Measurements from ENCODE around the gene SHROOM3. TPM values are rescaled to one million over a fixed set of nuclear protein-coding genes. Genes with fewer than 3 reads are reported as not detected.

The SHROOM3 gene
- total and polyA plus RNA-seq, 2 of the 13 experiments (the other 11 are each of a cell fraction or from before 2014, with no cell fraction given): 0.01 TPM; not detected in 1

DNA sequence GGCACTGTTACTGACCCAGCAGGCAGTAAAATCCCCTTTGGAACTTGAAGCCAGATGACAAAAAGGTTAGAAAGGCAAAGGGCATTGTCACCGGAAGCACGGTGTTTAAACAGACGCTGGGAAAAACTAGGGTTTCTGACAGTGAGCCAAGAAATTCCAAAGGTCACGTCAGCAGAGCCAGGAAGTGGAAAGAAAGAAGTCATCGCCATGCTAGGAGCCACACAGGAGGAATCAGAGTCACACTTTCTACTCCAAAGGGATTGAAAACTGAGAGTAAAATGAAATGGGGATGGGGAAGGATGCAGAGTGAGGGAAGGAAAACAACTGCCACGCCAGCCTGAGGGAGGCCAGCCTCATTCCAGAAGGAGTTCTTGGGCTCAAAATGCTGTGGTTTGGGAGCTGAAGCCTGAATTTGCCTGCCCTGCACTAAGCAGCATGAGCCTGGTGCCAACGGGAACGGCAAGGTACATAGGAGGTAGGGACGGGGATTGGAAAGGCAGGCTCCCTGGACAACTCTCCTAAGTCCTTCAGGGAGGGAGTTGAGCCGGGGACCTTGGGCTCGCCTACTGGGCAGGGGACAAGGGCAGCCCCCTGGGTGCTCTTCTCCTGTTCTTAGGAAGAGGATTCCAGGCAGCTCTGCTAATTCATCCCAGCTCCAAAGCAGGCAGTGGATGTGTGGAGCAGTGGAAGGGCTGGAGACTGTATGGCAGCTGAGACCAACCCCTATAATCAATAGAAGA, 396.1 kb downstream of the SHROOM3 start (continued):
- peak; percentile 72 for TF ChIP-seq CREB1 (IDR thresholded peaks at IDR 0.05)
- peak; percentile 84 for TF ChIP-seq CREB1 (CRISPR knock-in tag; IDR thresholded peaks at IDR 0.05)
- TF ChIP-seq EZH2 (conservative IDR thresholded peaks at IDR 0.05; ENCODE audit: low read depth, low read length): no peak
- 0 out of 2 replicates have a peak, but pooled peaks have one; percentile 32 for TF ChIP-seq ZNF563 (CRISPR knock-in tag; IDR thresholded peaks at IDR 0.05)
- no peak; the same call in 1 of the 2 replicates for TF ChIP-seq GABPA (IDR thresholded peaks at IDR 0.05; ENCODE audit: low read depth, low read length)
- peak; percentile 81 for TF ChIP-seq GABPA (CRISPR knock-in tag; IDR thresholded peaks at IDR 0.05; ENCODE audit: low read depth)
- TF ChIP-seq PLRG1 (conservative IDR thresholded peaks at IDR 0.05): no peak
- TF ChIP-seq, protein P1, sequence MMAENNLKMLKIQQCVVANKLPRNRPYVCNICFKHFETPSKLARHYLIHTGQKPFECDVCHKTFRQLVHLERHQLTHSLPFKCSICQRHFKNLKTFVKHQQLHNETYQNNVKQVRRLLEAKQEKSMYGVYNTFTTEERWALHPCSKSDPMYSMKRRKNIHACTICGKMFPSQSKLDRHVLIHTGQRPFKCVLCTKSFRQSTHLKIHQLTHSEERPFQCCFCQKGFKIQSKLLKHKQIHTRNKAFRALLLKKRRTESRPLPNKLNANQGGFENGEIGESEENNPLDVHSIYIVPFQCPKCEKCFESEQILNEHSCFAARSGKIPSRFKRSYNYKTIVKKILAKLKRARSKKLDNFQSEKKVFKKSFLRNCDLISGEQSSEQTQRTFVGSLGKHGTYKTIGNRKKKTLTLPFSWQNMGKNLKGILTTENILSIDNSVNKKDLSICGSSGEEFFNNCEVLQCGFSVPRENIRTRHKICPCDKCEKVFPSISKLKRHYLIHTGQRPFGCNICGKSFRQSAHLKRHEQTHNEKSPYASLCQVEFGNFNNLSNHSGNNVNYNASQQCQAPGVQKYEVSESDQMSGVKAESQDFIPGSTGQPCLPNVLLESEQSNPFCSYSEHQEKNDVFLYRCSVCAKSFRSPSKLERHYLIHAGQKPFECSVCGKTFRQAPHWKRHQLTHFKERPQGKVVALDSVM (CRISPR knock-in tag; IDR thresholded peaks at IDR 0.05): peak; percentile 32; the same call in 1 of the 2 replicates
- TF ChIP-seq BCL6 (CRISPR knock-in tag; IDR thresholded peaks at IDR 0.05): peak; percentile 88
- TF ChIP-seq, protein P2, sequence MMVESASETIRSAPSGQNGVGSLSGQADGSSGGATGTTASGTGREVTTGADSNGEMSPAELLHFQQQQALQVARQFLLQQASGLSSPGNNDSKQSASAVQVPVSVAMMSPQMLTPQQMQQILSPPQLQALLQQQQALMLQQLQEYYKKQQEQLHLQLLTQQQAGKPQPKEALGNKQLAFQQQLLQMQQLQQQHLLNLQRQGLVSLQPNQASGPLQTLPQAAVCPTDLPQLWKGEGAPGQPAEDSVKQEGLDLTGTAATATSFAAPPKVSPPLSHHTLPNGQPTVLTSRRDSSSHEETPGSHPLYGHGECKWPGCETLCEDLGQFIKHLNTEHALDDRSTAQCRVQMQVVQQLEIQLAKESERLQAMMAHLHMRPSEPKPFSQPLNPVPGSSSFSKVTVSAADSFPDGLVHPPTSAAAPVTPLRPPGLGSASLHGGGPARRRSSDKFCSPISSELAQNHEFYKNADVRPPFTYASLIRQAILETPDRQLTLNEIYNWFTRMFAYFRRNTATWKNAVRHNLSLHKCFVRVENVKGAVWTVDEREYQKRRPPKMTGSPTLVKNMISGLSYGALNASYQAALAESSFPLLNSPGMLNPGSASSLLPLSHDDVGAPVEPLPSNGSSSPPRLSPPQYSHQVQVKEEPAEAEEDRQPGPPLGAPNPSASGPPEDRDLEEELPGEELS (CRISPR knock-in tag; IDR thresholded peaks at IDR 0.05): peak; percentile 33; the same call in 1 of the 2 replicates
- TF ChIP-seq, protein P3, sequence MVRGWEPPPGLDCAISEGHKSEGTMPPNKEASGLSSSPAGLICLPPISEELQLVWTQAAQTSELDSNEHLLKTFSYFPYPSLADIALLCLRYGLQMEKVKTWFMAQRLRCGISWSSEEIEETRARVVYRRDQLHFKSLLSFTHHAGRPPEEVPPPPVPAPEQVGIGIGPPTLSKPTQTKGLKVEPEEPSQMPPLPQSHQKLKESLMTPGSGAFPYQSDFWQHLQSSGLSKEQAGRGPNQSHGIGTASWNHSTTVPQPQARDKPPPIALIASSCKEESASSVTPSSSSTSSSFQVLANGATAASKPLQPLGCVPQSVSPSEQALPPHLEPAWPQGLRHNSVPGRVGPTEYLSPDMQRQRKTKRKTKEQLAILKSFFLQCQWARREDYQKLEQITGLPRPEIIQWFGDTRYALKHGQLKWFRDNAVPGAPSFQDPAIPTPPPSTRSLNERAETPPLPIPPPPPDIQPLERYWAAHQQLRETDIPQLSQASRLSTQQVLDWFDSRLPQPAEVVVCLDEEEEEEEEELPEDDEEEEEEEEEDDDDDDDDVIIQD (CRISPR knock-in tag; IDR thresholded peaks at IDR 0.05; ENCODE audit: low read depth): peak; percentile 71; the same call in 1 of the 2 replicates
- 0 out of 2 replicates have a peak, but pooled peaks have one; percentile 45 for TF ChIP-seq BRD4 (CRISPR knock-in tag; IDR thresholded peaks at IDR 0.05)
- 0 out of 2 replicates have a peak, but pooled peaks have one; percentile 9 for TF ChIP-seq ZNF121 (CRISPR knock-in tag; IDR thresholded peaks at IDR 0.05)
- TF ChIP-seq, protein P4, sequence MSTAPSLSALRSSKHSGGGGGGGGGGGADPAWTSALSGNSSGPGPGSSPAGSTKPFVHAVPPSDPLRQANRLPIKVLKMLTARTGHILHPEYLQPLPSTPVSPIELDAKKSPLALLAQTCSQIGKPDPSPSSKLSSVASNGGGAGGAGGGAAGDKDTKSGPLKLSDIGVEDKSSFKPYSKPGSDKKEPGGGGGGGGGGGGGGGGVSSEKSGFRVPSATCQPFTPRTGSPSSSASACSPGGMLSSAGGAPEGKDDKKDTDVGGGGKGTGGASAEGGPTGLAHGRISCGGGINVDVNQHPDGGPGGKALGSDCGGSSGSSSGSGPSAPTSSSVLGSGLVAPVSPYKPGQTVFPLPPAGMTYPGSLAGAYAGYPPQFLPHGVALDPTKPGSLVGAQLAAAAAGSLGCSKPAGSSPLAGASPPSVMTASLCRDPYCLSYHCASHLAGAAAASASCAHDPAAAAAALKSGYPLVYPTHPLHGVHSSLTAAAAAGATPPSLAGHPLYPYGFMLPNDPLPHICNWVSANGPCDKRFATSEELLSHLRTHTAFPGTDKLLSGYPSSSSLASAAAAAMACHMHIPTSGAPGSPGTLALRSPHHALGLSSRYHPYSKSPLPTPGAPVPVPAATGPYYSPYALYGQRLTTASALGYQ (CRISPR knock-in tag; IDR thresholded peaks at IDR 0.05): 0 out of 2 replicates have a peak, but pooled peaks have one; percentile 35
- TF ChIP-seq ZNF766 (CRISPR knock-in tag; IDR thresholded peaks at IDR 0.05; ENCODE audit: borderline replicate concordance): no peak
- 0 out of 2 replicates have a peak, but pooled peaks have one; percentile 63 for TF ChIP-seq NFKBIZ (CRISPR knock-in tag; IDR thresholded peaks at IDR 0.05)
- peak; percentile 88 for TF ChIP-seq HMG20A (CRISPR knock-in tag; IDR thresholded peaks at IDR 0.05; ENCODE audit: borderline replicate concordance)
- TF ChIP-seq ZNF331 (CRISPR knock-in tag; IDR thresholded peaks at IDR 0.05): peak; percentile 75
- no peak for TF ChIP-seq HOXA5 (CRISPR knock-in tag; IDR thresholded peaks at IDR 0.05)
- no peak for TF ChIP-seq PHF20 (CRISPR knock-in tag; IDR thresholded peaks at IDR 0.05)
- no peak for TF ChIP-seq ADNP (CRISPR knock-in tag; IDR thresholded peaks at IDR 0.05)
- peak; percentile 90 for TF ChIP-seq PHF21A (CRISPR knock-in tag; IDR thresholded peaks at IDR 0.05)
- TF ChIP-seq ESRRA (CRISPR knock-in tag; IDR thresholded peaks at IDR 0.05; ENCODE audit: low read depth): peak; percentile 93

Measured in HepG2 (cell line).